Right forelimb (tissue), 1 donor: Measurements from ENCODE around the gene LRRC73.
A peak's percentile ranks its signal among the peaks of the same experiment; 100 is the strongest.
"Not testable (repeated sequence)": the region's sequence is repeated elsewhere in the genome, so short reads cannot be mapped to it uniquely, and the experiment has no call there.

Experiments
- DNase-seq: peaks from one replicate; pipeline ENCODE4 v3.0.0-alpha.2; 2018

Gene LRRC73

DNA sequence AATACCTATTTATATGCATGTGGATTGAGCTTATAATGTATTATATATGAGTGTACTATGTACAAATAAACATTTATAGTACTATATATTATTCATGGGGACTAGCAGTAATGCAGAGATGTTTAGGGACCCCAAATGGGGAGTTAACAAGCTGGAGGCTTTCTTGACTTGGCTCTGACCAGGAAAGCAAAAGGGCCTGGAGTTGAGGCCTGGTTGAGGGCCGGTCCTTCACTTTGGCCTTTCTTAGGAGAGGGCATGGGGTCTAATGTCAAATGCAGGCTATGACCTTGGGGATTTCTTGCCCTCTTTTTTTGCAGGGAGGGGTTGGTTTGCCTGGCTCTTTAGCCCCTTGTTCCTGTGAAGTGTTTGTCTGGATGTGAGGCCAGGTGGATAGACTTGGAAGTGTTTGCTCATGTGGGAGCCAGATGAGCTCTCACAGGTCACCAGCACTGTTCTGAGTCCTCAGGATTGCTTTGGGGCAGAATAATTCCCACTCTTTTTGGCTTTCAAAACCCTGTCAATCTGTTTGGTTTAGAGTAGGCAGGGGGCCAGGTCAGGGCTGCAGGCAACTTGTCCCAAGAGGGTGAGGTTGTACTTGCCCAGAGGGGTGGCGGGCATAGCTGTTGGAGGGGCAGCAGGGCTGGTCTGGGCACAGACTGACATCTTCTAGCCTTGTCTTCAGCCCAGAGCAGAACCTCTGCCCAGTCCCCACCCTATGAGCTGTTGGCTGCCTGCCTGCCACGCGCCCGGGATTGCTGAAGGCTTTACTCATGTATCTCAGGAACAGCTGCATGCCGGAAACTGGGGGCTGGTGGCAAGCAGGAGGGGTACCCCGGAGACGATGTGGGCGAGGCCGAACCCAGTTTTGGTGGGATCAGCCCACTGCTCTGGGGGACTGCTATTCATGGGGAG is 18.1 kb downstream of the LRRC73 start:
- peak; percentile 79 for DNase-seq

DNA sequence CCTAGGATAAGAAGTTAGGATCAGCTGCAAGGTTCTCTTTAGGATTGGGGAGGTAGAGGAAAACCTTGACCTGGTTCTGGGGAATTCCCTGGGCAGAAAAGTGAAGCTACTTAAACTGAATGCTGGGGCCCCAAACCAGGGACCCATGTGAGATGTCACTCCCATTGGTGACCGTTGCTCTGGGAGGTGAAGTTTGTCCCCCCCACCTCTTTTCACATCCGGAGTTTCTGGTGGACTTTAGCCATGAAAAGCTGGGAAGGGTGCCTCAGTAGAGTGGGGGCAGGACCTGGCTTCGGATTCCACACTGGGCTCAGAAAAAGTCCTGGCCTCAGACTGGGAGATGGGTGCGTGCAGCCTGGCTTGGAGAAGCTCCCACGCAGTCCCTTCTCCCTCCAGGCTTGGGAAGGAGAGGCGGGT is 19.6 kb downstream of the LRRC73 start:
- no peak for DNase-seq

DNA sequence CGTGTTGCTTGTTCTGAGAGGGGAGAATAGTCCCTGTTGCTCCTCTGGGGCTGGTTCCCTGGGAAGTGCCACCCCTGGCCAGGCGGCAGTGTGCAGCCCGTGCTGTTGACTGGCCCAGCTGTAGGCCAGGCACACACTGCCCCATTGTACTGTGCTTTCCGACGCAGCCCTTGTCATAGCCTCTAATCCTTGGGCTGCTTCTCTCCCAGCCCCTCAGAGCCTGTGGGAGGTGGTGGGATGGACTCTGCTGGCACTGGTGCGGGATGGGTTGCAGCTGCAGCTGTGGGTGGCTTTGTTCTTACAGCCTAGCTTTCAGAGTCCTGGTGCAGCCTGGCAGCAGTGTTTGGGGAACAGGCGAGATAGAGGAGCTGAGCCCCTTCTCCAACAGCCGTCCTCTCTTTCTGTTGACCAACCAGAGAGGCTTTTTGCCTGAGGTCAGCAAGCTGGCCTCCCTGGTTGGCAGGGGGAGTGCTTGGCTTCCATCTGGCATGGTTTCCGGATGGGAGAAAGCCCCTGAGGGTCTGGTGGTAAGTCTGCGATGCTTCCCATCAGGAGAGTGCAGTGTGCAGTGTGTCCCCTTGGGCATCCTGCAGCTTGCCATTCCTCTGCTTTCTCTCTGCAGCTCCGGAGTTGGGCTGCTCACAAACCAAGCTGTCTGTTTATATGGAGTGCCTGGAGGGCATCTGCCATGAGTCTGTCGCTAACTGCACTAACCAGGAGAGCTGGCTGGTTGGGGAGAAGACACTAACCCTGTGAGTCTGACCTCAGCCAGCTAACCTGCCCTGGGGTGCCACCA is 20.7 kb downstream of the LRRC73 start:
- no peak for DNase-seq

DNA sequence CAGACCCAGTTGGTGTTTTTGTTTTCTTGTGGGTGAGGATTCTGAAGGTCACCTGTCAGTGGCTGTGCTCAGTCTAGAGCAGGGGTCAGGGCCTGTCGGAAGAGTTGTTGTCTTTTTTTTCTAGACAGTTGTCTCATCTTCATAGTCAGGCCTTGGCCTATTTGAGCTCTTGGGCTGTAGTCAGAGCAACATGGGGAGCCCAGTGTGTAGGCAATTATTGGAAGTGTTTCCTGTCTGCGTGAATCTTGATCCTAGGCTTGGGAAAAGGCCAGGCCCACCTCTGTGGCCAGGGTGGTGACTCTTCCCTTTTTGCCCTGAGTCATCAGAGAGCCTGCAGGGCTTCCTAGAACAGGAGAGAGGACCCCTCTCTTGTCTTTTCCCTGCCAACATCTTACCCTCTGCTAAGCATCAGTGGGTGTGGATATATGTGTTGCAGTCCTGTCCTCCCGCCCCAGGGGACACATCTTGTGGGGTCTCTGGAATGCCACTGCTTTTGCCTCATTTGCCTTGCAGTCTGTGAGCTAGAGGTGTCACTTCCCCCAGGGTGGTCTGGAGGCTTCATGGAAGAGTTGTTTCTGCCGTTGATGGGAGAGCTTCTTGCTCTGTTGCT is 21.4 kb downstream of the LRRC73 start:
- DNase-seq, result no peak

DNA sequence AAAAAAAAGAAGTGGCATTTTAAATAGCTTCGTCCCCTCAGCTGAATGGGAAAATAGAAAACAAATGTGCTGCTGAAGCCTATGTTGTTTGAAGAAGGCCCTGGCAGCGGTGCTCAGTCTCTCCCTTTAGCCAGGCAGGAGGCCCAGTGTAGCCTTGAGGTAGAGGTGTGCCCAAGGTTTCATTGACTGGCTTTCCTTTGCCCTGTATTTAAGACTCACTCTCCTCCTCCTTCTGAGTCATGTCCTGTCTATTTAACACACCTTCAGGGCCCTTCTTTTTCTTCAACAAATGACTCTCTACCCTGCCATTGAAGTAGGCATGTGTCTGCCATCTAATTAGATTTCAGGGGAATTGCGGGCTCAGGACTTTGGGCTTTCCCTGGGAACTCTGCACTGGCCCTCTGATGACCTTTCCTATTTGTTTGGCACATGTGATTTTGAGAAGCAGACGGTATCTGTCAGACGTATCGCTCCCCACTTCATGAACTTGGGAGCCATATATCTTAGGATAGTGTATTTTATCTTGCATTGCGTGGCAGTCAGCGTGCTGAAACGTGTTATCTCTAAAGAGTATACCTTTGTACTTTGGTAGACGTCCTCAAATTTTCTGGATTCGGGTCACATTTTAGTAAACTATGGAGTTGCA is 28.4 kb downstream of the LRRC73 start:
- DNase-seq, result no peak

DNA sequence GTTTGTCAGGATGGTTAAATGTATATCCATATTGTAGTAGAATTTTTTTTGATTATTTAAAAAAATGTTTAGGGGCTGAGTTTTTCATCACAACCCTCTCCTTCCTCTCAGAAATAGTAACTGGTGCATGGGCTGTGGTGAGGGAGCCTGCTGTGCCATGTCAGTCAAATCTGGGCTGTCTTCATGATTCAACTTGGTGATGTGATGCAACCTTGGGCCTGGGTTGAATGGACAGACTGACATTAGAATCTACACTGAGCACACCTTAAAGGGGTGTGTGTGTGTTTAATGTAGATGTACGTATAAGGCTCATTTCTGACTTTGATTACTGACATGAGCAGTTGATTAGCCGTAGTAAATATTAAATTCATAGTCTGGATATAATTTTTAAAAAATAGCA is 29.1 kb downstream of the LRRC73 start:
- DNase-seq, result no peak

DNA sequence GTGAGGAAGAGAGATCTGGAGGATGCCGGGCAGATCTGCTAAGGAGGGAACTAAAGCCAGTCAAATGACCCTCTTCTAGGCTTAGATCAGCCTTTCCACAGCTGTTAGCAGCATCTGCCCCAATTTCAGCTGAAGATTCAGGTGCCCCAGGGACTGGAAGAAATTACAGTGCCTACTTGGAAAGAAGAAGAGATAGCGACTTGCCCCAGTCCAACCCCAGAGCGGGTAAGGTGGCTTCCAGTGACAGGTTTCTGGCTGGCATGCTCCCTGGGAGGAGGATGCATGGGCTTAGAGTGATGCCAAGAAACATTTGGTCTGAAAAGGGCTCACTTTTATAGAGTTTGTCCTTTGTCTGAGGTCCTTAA is 32.2 kb downstream of the LRRC73 start:
- no peak for DNase-seq

DNA sequence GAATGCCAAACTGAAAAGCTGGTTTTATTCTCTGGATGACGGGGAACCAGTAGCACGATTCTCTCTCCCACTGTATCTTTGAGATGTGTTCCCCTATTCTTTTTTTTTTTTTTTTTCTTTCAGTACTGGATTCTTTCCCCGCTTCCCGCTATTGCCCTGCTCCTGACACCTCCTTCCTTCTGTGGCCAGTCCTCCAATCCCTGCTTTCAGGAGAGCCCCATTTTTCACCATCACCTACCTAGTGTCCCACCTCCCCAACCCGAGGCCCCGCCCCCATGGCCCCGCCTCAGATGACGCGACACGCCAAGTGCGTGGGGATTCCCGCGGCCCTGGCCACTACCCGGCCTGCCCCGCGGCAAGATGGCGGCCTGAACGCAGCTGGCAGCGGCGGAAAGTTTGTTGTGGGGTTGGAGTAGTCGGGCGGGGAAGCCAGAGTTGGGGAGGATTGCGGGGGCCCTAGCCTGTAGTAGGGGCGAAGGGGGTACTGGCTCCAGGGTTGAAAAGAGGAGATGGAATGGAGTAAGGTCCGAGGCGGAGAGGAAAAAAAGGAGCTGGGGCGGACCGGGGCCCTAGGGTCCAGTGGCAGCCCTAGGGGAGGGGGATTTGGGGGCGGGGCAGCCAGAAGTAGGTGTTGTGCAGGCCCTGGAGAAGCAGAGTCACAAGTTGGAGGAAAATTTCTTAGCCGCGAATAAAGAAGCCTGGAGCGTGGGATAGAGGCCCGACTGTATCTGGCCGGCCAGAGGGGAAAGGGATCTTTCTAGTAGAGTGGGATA is 32.7 kb downstream of the LRRC73 start, which contains the start of gene TJAP1:
TJAP1 (plus strand) TSS at position 336 of the 773 bp plus-strand sequence. CDS start 21,432 bp downstream, outside the sequence.
- peak; percentile 98 for DNase-seq

DNA sequence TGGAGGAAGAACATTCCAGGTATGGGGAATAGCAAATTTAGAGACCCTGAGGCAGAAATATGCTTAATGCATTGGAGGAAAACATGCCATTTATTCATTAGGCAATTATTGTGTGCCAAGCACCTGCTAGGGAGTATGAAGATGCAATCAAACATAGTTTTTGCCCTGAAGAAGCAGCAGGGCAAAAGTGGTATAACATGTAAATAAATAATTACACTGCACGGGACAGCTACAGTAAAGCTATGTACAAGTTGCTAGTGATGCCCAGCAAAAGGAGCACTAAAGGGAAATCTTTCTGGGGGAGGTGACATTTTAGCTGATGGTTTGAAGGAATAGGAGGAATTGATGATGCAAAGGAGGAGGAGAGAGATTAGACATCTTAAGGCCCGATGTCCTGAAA is 33.4 kb downstream of the LRRC73 start:
- no peak for DNase-seq

DNA sequence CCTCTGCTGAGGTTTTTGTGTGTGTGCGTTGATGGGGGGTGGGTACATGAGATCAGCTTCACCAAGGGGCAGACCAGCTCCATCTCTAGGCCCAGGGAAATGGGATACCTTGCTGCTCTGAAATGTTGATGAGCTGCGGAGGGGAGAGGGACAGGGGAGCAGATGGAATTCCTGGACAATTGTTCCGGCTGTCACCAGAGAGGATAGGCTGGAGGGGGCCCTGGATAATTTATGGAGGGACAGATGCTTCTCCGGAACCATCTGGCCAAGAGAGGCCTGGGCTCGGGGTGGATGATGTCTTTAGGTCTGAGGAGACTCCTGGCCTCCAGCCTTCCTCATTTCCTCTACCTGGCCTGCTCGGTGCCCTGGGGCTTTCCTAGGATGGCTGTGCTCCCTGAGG is 34.6 kb downstream of the LRRC73 start:
- DNase-seq, result no peak

DNA sequence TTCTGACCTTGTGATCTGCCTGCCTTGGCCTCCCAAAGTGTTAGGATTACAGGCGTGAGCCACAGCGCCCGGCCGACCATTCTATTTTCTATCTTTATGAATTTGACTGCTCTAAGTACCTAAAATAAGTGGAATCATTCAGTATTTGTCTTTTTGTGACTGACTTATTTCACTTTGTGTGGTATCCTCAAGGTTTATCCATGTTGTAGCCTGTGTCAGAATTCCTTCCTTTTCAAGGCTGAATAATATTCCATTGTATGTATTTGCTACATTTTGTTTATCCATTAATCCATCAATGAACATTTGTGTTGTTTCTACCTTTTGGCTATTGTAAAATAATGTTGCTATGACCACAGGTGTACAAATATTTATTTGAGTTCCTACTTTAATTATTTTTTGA is 37.6 kb downstream of the LRRC73 start:
- no peak for DNase-seq

DNA sequence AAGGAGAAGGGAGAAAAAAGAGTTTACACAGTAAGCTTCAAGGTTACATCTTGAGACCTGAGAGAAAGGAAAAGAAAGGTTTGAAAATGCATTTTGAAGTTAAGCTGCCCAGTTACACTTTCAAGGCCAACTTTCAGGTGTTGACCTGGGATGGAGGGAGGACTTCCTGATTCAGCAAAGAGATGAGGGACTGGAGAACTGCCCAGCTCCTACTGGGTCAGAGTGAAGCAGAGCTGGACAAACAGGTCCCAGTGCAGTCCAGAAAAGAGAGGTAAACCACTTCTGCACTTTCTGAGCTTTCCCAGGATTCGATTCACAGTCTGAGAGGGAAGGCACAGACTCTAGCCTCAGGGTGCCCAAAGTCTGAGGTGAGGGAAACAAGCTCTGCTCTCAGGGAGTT is 38.7 kb downstream of the LRRC73 start:
- DNase-seq, result no peak

DNA sequence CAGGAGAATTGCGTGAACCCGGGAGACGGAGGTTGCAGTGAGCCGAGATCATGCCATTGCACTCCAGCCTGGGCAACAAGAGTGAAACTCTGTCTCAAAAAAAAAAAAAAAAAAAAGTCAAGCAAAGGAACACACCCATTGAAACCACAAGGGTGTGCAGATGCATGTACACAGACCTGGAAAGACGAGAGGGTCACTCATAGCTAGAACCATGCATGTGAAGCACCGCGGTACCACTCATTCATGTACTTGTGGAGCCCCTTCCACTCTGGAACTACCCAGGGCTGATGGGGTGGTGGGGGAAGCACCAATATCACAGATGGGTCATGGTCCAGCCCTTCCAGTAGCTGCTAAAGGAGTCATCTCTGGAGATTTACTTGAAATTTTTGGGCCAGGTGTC is 40.2 kb downstream of the LRRC73 start:
- DNase-seq, result no peak

DNA sequence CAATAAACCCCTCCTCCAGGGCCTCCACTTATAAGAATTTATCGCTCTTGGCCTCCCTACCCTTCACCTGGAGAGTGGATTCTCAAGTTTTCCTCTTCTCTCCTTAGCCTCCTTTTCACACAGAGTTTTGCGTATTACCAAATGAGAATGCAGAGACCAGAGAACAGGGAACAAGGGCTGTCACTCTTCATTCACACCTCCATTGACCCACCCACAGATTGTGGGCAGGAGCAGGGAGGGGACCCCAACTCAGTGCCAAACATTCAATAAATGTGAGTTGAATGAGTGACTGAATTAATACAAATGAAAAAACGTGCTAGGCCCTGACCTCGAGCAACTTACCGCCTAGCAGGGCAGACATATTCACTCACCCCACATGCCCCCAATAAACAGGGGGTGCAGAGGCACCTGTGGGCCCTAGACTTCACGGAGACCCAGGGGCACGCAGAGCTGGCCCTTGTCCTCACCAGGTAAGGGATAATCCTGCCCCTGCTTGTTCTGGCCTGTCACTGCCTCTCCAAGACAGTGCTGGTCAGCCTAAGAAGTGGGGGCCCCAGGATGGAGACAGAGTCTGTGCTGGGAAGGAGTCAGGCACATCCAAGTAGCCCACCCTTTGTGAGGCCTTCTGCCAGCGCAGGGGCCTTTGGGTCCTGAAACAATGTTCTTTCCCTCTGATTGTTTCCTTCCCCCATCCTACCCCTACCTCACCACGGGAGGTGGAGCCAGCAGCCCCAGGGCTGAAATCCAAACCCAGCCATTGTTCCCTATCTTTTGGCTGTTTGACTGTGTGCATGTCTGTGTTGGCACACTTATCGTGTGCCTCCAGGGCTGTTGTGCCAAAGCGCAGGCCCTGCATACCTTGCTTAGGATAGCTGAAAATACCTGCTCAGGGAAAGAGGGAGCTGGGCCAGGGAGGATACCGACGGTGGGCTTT is 41.1 kb downstream of the LRRC73 start:
- no peak for DNase-seq

DNA sequence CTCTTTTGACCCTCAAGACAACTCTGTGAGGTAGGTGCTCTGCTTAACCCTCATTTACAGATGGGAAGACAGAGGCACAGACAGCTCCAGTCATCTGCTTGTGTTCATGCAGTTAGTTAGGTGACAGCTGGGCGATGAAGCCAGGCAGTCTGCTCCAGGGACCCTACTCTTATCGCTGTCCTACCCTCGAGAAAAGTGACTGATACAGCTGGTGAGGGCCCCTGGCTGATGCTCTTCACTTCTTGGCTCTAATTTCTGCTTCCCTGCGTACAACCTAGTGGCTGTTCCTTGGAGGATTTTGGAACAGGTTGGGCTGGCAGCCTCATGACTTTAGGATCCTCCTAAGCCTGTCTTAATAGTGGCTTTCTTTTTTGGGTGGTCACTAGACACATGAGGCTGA is 41.9 kb downstream of the LRRC73 start:
- no peak for DNase-seq

DNA sequence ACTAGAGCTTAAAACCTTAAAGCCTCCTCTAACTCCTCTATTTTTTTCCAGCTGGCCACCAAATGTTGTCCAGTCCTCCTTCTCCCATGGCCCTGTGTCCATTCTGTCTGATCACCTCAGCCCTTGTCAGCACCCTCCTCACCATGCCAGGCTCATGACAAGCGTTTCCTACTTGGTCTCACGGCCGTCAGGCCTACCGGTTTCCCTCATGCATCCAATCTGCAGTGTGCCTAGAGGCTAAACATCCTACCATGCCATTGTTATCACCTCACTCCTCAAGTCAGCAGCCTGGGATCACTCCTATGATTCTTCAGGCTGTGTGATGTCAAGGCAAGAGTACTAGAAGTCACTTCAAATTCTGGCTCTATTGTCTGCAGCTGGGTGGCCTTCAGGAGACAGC is 42.4 kb downstream of the LRRC73 start:
- no peak for DNase-seq

DNA sequence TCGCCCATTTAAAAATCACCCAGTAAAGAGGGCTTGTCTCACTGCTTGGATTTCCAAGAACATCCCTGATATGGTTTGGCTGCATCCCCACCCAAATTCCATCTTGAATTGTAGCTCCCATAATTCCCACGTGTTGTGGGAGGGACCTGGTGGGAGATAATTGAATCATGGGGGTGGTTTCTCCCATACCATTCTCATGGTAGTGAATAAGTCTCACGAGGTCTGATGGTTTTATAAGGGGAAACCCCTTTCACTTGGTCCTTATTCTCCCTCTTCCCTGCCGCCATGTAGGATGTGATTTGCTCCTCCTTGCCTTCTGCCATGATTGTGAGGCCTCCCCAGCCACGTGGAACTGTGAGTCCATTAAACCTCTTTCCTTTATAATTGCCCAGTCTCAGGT is 42.9 kb downstream of the LRRC73 start:
- DNase-seq, result not testable (repeated sequence)

DNA sequence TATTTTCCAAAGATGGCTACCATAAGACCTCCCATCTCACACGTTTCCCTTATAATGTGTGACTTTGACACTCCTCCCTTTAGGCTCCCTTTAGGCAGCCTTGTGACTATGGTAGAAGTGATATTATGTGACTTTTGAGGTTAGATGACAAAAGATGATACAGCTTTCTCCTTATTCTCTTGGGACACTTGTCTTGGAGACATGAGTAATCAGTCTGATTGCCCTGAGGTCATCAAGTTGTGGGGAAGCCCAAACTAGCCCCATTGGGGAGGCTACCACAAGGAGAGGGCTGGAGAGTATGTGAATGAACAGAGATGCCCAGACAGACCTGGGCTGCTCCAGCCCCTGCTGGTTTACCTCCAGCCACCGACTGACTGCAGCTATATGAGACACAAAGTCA is 44.2 kb downstream of the LRRC73 start:
- DNase-seq, result no peak

DNA sequence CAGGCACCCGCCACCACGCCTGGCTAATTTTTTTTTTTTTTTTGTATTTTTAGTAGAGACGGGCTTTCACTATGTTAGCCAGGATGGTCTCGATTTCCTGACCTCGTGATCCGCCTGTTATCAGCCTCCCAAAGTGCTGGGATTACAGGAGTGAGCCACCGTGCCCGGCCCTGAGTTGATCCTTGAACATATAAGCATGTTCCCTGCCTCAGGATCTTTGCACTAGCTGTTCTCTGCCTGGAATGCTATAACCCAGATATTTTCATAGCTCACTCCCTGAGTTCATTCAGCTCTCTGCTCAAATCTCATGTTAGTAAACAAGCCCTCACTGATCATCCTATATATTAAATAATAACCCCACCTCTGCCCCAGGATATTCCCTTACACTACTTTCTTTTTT is 45.8 kb downstream of the LRRC73 start:
- no peak for DNase-seq

DNA sequence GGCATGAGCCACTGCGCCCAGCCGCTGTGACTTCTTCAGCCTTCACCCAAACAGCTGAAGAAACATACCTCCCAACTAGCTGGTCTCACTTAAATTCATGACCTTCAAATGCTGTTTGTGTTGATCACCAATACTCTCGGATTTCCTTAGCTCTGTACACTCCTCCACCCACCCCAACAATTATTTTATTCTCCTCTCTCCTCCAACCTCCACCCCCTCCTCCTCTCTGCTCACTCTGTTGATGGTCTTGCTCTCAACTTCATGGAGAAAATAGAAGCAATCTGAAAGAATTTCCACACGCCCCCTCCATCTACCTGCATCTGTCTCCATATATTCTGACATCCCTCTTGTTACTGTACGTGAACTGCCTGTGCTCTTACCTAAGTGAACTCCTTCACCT is 48.2 kb downstream of the LRRC73 start:
- DNase-seq, result no peak

DNA sequence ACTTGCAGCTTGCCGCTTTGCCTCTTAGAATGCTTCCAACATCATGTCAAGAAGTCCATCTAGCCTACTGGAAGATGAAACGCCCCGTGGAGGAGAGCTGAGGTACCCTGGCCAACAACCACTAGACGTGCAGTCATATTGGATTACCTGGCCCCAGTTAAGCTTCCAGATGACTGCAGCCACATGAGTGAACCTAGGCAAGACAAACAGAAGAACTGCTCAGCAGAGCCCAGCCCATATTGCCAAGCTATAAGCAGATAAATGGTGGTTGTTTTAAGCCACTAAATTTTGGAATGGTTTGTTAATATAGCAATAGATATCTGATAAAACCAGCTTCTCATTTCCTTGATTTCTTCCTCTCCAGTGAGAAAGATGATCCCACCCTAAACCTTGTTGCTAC is 50.1 kb downstream of the LRRC73 start:
- no peak for DNase-seq
